HG03460 (cell line): ENCODE data around the gene YDJC.
"Not testable (repeated sequence)": the region's sequence is repeated elsewhere in the genome, so short reads cannot be mapped to it uniquely, and the experiment has no call there.

ENCODE experiments used
- ATAC-seq: cut with Tn5 transposase; IDR thresholded peaks from one replicate; pipeline ENCODE4 v1.9.1; 2021; ENCODE audit not compliant: unreplicated experiment

The YDJC gene, protein sequence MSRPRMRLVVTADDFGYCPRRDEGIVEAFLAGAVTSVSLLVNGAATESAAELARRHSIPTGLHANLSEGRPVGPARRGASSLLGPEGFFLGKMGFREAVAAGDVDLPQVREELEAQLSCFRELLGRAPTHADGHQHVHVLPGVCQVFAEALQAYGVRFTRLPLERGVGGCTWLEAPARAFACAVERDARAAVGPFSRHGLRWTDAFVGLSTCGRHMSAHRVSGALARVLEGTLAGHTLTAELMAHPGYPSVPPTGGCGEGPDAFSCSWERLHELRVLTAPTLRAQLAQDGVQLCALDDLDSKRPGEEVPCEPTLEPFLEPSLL

DNA sequence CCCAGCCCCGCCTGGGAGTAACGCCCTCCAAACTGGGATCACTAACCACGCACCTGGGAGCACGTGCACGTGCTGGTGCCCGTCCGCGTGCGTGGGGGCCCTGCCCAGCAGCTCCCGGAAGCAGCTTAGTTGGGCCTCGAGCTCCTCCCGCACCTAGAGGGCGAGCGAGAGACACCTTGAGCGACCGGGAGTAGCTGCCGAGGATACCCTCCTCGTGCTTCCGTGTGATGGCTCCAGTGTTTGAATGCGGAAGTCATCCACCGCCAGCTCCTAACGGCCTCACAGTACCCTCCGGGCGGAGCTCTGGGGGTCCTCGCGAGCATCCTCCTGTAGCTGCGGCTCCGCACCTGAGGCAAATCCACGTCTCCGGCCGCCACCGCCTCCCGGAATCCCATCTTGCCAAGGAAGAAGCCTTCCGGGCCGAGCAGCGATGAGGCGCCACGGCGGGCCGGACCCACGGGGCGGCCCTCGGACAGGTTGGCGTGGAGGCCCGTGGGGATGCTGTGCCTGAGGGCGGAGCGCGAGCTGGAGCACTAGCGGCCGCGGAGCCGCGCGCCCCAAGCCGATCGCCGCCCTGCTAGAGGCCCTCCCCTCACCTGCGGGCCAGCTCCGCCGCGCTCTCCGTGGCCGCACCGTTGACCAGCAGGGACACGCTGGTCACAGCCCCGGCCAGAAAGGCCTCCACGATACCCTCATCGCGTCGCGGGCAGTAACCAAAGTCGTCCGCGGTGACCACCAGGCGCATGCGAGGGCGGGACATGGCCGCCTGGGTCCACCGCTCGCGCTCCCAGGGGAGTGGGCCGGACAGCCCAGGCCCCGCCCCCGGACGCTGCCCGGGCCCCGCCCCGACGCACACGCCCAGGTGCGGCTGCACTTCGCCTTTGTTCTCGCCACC is at the start of gene YDJC:
TSS of gene YDJC (minus strand) at position 768 of the 895 bp plus-strand sequence. CDS start at position 760, 8 bp downstream.
- ATAC-seq: peak; percentile 78

DNA sequence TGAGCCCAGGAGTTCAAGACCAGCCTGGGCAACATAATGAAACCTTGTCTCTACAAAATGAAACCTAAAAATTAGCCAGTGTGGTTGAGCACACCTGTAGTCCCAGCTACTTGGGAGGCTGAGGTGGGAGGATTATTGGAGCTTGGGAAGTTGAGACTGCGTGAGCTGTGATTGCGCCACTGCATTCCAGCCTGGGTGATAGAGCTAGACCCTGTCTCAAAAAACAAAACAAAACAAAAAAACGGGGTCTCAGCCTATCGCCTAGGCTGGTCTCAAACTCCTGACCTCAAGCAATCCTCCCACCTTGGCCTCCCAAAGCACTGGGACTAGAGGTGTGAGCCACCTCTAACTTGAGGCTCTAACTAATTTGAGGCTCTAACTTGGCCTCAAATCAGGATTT is 49.6 kb upstream of the YDJC start:
- no peak for ATAC-seq

DNA sequence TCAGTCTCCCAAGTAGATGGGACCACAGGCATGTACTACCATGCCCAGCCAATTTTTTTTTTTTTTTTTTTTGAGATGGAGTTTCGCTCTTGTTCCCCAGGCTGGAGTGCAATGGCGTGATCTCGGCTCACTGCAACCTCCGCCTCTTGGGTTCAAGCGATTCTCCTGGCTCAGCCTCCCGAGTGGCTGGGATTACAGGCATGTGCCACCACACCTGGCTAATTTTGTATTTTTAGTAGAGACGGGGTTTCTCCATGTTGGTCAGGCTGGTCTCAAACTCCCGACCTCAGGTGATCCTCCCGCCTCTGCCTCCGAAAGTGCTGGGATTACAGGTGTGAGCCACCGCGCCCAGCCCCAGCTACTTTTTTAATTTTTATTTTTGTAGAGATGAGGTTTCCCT is 49.0 kb upstream of the YDJC start:
- not testable (repeated sequence) for ATAC-seq

DNA sequence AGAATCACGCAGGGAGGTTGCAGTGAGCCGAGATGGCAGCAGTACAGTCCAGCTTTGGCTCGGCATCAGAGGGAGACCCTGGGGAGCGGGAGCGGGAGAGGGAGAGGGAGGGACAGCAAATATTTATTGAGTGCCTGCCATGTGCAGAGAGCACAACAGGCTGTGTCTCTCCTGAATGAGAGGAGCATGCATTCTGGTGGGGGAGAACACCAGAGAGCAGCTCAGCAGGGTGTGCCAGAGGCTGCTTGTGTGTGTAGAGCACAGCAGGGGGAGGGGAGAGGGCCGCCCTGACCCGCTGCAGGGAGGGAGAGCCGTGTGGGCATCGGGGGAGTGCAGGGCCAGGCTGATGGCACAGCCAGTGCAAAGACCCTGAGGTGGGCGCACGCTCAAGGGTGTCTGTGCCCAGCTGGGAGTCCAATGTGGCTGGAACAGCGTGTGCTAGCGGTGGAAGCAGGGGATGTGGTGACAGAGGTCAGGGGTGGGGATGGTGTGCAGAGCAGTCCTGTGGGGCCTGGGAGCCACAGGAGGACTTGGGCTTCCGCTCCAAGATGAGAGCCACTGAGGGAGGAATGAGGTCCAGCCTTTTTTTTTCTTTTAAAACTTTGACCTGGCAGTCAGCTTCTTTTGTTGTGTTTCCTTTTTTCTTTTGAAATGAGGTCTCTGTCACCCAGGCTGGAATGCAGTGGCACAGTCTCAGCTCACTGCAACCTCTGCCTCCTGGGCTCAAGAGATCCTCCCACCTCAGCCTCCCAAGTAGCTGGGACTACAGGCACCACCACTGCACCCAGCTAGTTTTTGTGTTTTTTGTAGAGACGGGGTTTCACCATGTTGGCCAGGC is 48.0 kb upstream of the YDJC start:
- ATAC-seq: no peak

DNA sequence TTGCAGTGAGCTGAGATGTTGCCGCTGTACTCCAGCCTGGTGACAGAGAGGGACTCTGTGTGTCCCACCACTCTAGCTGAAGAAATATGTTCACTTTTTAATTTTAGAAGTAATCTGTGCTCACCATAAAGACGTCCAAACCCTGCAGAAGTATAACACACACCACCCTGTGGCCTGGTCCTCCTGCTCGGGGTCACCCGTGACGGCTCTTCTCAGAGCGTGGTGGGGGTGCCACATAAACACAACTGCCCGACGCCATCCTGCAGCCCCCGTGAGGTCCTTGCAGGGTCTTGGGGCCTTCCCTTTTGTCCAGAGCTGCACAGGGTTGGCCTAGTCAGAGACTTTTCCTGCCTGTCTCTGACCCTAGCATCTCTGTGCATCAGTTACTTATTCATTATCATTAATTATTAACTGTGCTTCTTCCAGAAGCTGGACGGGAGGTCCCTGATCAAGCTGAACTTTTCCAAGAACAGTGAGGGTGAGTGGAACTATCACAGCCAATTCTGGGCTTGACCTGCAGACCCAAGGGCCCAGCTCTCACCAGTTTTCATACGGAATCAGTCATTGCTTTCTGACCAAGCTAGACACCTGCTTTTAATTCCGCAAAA is 44.9 kb upstream of the YDJC start:
- no peak for ATAC-seq

DNA sequence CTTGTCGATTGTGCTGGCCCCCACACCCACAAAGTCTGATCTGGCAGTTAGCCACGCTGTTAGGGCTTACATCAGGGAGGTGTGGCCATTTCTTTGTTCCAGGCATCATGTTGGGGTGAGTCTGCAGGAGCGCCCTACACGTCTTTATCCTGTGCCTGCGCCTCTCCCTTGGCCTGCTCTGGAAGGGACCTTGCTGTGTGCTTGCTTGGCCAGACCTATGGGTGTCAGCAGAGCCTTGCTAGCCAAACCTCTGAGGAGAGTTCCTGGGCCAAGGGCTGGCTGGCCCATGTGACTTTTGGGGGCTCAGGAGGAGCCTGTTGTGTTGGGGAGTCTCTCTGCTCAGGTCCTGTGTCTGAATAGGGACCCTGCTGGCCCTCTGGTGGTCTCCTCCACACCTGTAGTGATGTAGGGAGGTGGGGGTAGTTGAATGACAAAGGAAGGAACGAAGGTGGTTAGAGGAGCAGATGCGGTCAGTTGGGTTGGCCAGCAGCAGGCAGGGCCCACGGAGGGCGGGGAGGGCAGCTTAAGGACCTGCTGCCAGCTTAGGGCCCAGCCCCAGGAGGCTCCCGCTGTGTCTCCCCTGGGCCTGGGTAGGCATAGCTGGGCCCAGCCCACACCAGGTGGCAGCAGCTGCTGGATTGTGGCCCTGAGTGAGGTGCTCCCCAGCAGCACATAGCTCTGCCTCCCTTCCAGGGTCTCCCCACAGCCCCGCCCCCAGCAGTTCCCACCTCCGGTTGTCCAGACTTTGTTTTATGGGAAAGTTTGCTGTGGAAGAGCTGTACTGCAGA is 43.9 kb upstream of the YDJC start:
- ATAC-seq: no peak

DNA sequence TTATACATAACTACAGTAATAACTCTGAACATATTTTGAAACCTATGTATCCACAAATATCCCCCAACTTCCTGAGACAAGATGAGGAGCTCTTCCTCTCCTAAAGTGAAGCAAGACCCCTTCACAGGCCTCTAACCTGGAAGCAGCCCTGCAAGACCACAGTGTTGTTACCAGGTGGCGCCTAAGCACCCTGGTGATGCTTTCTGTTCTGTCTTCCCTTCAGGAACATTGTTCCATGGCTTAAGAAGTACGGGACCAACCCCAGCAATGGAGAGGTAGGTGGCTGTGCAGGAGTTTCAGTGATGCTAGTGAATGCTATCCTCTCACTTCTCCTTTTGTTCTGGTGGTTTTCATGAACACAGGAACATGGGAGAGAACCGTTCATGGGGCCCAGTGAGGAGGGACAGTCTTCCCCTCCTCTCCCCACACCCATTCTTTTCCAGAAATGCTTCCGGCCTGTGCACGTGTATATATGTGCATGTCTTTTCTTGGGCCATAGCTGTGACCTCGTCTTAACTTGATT is 42.3 kb upstream of the YDJC start:
- no peak for ATAC-seq

DNA sequence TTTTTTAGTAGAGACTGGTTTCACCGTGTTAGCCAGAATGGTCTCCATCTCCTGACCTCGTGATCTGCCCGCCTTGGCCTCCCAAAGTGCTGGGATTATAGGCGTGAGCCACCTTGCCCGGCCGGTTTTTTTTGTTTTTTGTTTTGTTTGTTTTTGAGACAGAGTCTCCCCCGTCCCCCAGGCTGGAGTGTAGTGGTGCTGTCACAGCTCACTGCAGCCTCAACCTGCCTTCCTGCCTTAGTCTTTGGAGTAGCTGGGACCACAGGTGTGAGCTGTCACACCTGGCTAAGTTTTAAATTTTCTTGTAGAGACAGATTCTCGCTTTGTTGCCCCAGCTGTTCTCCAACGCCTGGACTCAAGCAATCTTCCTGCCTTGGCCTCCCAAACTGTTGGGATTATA is 39.2 kb upstream of the YDJC start:
- ATAC-seq: no peak

DNA sequence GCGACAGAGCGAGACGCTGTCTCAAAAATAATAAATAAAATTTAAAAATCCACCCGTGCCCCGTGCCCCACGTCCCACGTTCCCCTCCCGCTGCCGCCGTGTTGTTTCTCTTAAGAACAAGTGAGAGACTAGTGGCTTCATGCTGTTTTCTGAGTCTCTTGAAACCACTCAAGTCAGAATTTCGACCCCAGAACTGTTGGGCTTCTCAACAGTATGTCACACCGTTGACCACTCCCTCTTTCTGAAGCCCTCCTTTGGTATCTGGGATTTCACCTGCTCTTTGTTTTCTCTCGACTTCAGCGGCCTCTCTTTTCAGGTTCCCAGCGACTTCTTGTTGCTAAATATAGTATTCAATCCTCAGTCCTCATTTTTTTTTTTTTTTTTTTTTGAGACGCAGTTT is 37.0 kb upstream of the YDJC start:
- ATAC-seq: no peak

DNA sequence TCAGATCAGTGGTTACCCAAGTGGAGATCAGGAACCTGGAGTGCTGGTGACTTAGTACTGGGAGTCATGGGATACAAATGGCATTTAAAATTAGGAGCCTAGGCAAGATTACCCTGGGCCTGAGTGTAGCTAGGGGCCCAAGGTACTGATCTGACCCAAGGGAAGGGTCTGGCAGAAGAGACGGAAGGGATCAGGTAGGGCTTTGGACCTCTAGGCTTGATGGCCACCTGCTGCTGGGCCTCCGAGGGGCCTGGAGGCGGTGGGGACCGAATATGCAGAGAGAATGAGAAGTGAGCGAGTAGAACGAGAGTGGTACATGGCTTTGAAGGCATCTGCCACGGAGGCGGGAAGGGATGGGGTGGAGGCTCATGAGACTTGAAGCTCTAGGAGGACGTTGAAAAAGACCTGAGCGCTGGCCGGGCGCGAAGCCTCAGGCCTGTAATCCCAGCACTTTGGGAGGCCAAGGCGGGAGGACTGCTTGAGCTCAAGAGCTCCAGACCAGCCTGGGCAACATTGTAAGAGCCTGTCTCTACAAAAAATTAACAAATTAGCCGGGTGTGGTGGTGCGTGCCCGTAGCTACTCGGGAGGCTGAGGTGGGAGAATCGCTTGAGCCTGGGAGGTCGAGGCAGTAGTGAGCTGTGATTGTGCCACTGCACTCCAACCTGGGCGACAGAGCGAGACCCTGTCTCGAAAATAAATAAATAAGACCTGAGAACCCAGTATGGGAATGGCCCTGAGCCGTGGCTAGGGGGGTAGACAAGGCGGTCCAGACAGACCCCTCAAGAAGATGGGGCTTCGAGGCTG is 35.4 kb upstream of the YDJC start:
- no peak for ATAC-seq

DNA sequence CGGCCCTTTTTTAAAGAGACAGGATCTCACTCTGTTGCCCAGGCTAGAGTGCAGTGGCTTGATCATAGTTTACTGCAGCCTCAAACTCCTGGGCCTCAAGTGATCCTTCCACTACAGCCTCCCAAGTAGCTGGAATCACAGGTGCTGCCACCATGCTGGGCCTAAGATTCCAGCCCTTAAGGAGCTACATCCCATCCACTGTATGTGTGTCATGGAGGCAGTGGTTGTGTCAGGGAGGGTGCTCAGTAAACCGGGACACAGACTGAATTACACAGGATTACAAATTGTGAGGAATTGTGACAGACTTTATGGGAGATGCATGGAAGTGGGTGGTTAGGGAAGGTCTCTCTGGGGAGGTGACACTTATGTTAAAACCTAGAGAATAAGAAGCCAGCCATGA is 33.9 kb upstream of the YDJC start:
- no peak for ATAC-seq

DNA sequence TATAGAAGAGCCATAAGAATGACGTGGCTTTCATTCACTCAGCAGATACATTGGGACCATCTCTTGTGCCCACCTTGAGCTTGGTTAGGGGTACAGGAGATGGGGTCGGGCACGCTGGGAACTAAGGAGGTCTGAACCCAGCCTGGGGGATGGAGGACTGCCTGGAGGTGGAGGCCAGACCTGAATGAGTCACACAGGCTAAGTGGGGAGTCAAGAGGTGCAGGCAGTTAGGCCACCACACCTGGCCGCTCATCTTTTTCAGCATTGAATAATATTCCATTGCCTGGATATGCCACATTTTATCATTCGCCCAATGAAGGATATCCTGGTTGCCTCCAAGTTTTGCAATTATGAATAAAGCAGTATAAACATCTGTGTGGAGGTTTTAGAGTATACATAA is 32.2 kb upstream of the YDJC start:
- no peak for ATAC-seq

DNA sequence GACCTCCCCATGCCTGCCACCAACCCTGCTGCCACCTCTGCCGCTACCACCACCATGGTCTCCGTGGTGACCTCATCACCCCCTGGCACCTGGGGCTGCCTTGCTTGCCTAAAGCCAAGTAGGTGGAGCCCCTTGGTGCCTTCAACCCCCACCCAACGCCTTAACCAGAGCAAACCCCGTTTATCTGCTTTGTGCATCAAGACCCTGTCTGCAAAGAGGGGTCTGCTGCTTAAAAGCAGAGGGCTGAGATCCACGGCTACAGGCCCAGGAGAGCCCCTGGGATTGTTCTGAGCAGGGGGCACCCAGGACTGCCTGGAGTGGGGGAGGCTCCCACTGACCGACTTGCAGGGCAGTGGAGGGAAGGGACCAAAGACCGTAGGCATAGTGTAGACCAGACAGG is 31.1 kb upstream of the YDJC start:
- ATAC-seq: no peak

DNA sequence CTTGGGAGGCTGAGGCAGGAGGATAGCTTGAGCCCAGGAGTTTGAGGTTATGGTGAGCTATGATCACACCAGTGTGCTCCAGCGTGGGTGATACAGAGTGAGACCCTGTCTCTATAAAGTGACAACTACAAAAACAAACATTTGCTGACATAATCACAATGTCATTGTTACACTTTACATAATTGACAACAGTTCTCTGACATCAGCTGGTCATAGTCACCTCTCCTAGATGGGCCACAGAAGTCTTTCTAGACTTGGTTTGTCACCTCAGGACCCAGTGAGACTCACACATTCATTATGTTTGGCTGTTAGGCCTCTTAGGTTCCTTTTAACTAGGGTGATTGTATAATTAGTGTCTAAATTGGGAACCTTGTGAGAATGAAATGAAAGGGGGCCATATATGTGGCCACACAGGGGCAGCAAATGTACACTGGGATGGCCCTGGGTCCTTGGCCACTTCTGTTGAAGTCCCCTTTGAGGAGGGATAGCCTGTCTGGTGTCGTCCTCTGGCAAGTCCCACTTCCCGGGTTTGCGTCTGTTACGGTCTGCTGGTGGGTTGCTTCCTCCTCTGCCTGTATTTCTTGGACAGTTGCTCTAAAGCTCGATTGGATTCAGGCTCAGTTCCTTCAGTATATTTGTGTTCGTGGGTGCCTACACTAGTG is 30.2 kb upstream of the YDJC start:
- no peak for ATAC-seq

DNA sequence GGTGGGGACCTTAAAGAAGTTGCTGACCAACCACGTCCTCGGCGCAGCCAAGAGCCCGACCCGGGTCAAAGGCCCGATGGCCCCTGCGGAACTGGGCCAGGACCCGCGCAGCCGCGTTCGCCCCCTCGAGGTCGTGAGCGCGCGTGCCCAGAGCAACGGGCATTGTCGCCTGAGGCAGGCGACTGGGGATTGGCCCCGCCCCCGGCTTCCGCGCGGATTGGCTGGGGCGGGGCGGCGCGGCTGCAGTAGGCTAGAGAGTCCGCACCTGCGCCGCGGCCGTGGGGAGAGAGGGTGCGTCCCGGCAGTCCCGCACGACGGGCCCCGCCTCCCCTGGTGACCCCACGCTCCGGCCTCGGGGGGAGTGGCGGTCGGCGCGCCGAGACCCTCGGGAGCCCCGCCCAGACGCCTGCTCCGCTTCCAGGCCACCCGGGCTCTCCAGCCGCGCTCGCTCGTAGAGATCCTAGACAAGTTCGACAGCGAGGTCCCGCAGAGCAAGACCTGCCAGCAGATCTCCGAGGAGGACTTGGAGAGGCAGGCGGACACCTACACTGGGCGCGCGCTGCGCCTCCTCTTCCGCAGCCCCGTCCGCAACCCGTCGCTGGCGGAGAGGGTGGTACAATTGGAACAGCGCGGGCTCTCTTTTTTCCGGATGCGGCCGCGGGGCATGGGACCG is 27.7 kb upstream of the YDJC start:
- peak; percentile 70 for ATAC-seq

DNA sequence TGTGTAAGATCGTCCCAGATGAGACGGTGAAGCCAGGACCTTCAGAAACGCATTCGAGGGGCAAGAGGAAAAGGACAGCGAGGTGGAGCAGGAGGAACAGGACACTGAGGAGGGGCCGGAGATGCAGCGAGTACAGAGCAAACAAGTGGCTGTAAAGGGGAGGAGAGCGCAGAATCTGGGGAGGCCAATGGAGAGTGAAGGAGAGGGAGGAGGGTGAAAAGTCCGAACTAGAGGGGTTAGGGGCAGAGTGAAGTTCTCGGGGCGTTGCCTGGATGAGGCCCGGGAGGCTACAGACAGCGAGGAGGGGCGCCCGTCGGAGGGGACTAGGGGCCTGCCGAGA is 27.2 kb upstream of the YDJC start:
- ATAC-seq: no peak

DNA sequence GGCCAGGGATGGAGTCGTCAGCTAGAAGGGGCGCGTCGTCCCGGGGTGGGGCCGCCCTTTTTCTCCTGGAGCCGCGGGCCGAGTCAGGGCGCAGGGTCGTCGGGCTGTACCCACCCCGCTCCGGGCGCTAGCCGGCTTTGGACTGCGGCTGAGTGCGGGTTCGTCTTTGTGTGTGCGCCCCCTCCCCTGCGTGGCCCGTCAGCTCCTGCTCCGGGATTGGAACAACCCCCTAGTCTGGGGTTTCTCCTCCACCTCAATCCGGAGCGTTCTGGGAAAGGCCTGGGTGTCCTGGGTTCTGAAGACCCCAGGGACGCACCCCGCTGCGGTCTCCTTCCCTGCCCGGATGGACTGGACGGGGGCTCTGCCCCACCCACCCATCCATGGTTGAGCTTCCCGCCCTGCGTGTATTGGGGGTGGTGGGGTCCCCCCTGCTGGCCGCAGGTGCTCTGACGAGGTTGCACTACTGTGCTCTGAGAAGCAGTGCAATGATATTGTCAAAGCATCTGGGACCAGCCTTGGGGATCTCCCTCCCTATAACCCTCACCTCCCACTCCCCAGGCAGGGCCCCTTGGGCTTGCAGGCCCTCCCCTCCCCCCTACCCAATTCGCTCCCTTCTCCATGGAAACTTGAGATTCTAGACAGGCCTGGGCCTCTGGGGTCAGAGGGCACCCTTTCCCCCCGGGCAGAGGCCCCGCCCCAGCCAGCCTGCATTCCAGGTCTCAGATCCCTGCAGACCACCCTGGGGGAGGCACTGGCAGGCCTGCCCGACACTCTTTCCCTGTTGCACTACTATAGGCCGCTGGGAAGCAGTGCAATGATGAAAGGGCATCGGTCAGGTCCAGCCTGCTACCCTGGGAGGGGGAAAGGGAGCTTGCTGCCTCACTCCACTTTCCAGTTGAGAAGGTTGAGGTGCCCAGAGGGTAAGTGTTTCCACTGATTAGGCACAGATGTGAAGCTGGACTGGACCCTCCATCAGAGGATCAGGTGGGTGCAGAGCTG is 23.0 kb upstream of the YDJC start:
- ATAC-seq: no peak
